Stomach (tissue), 4 donors: Measurements from ENCODE around the gene MRPL9.

ENCODE experiments used
- EP300 ChIP-seq: sonication (generic); formaldehyde crosslinking; IDR thresholded peaks from one replicate; pipeline ENCODE4 v1.6.1; 2017; ENCODE audit warnings: antibody characterized with exemption
- POLR2A ChIP-seq, 4 donors: fragments of 450-650 bp; IDR thresholded peaks; one replicate each; pipeline ENCODE4 v1.6.1; 2016; ENCODE audit warnings: antibody characterized with exemption in 4 of 4, control low read depth in 2 of 4, mild to moderate bottlenecking in 1 of 4, moderate library complexity in 1 of 4
- POLR2AphosphoS5 ChIP-seq, 3 donors: sonication (generic); formaldehyde crosslinking; IDR thresholded peaks; one replicate each; pipeline ENCODE4 v1.6.1; 2016; ENCODE audit warnings: antibody characterized with exemption in 3 of 3
- TF ChIP-seq, protein P1 (sequence below), 7 experiments: fragments of 450-650 bp in 4 of 7; fragments of 200-600 bp in 3 of 7; sonication (generic) in 3 of 7; IDR thresholded peaks; one replicate each; pipeline ENCODE4 v1.5.1; 2016 to 2019; ENCODE audit warnings: antibody characterized with exemption in 7 of 7, control low read depth in 2 of 7, mild to moderate bottlenecking in 1 of 7

DNA sequence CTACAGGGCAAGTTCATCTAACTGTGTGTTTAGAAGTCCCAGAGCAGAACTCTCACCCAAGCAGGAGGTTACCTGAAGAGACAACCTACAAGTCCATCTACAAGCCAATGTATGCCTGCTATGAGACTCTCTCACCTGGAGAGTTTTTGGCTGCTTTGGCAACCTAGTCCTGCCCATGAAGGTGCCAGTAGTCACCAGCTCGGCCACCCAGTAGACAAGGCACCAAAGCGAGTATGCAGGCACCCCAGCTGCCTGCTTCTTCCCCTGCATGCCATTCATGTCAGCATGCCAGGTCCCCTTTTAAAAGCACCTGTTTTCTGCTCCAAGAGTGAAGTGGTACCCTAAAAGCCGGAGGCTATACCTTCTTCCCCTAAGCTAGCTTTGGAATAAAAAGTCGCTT is 21.8 kb downstream of the MRPL9 start:
- TF ChIP-seq, protein P1, sequence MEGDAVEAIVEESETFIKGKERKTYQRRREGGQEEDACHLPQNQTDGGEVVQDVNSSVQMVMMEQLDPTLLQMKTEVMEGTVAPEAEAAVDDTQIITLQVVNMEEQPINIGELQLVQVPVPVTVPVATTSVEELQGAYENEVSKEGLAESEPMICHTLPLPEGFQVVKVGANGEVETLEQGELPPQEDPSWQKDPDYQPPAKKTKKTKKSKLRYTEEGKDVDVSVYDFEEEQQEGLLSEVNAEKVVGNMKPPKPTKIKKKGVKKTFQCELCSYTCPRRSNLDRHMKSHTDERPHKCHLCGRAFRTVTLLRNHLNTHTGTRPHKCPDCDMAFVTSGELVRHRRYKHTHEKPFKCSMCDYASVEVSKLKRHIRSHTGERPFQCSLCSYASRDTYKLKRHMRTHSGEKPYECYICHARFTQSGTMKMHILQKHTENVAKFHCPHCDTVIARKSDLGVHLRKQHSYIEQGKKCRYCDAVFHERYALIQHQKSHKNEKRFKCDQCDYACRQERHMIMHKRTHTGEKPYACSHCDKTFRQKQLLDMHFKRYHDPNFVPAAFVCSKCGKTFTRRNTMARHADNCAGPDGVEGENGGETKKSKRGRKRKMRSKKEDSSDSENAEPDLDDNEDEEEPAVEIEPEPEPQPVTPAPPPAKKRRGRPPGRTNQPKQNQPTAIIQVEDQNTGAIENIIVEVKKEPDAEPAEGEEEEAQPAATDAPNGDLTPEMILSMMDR (IDR thresholded peaks at IDR 0.05): no peak
- TF ChIP-seq POLR2A (IDR thresholded peaks at IDR 0.05) (no peak), POLR2AphosphoS5 (IDR thresholded peaks at IDR 0.05) (no peak), EP300 (no peak)
